Breast epithelium (tissue), 3 donors: ENCODE measurements around the gene GPM6B.

ENCODE experiments used
- CTCF ChIP-seq, 3 donors: fragments of 450-650 bp; IDR thresholded peaks; one replicate each; pipeline ENCODE4 v1.5.1; 2016 to 2017; ENCODE audit warnings: antibody characterized with exemption in 3 of 3, mild to moderate bottlenecking in 3 of 3, moderate library complexity in 3 of 3
- POLR2A ChIP-seq: fragments of 450-650 bp; IDR thresholded peaks from one replicate; pipeline ENCODE4 v1.6.1; 2016; ENCODE audit warnings: antibody characterized with exemption, mild to moderate bottlenecking, moderate library complexity
- POLR2AphosphoS5 ChIP-seq, 3 donors: sonication (generic); formaldehyde crosslinking; IDR thresholded peaks; one replicate each; pipeline ENCODE4 v1.6.1; 2017; ENCODE audit warnings: antibody characterized with exemption in 3 of 3

DNA sequence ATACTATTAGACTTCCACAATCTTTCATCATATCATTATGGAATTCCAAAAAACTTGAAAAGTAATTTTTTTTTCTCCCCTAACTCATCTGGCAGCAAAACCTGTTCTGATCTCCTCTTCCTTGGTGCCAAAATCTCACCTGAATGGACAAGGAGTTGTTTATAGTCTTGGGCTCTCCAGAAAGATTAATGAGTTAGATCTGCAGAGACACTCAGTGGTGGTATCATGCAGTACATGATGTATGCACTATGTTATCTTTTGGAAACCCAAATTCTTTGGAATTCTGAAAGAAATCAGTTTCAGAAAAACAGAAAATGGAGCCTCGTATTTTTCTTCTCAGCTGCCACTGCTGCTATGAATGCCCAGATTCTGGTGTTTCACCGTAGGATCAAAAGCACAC is 11.7 kb downstream of the GPM6B start:
- TF ChIP-seq CTCF (IDR thresholded peaks at IDR 0.05) (no peak), POLR2A (no peak), POLR2AphosphoS5 (IDR thresholded peaks at IDR 0.05) (no peak)
